Measurements from ENCODE around the gene FANCC. TPM values are rescaled to one million over a fixed set of nuclear protein-coding genes. Genes with fewer than 3 reads are reported as not detected.

Gene FANCC
- total RNA-seq, 1 experiment from 2014 or later: 19.4 TPM

GRCh38 chr9:95197692-95198271 is 119.7 kb downstream of the FANCC start:
- DNase-seq (ENCODE audit: low read depth, low spot score) (no peak), ATAC-seq (peak; percentile 47; the same call in 1 of the 2 replicates)
- no peak for TF ChIP-seq FOSL1 (IDR thresholded peaks at IDR 0.05; ENCODE audit: low read depth)
- TF ChIP-seq REST (IDR thresholded peaks at IDR 0.05; ENCODE audit: low read depth): no peak
- TF ChIP-seq EZH2 (IDR thresholded peaks at IDR 0.05): no peak
- no peak for TF ChIP-seq MAX (IDR thresholded peaks at IDR 0.05)
- Histone ChIP-seq H3K4me1 (ENCODE audit: control insufficient read depth in 1 of 2, insufficient read depth in 2 of 2, low read length in 2 of 2) (peaks cover 8 to 15% of the 10 kb centered on the region in 2 experiments), H3K36me3 (ENCODE audit: control insufficient read depth in 1 of 2, insufficient read depth in 2 of 2, low read length in 2 of 2) (no peaks in the 10 kb centered on the region), H3K9ac (ENCODE audit: low read length) (no peak overlapping the region), H3K9me3 (ENCODE audit: control insufficient read depth in 1 of 2, insufficient read depth in 1 of 2, low read depth in 1 of 2, low read length in 2 of 2) (no peaks in the 10 kb centered on the region), H3K27ac (ENCODE audit: low read depth, low read length) (no peak overlapping the region; the same call in 1 of the 2 replicates), H3K9me2 (ENCODE audit: insufficient read depth) (peaks cover 3% of the 10 kb centered on the region; the same call in 1 of the 2 replicates), H3K4me2 (ENCODE audit: low read length) (peak overlapping the region; percentile 26; the same call in 1 of the 2 replicates), H3K79me2 (ENCODE audit: insufficient read depth, low read length) (no peaks in the 10 kb centered on the region), H4K20me1 (ENCODE audit: insufficient read depth) (no peaks in the 10 kb centered on the region), H3K27me3 (ENCODE audit: insufficient read depth, low read length) (no peaks in the 10 kb centered on the region), H2AFZ (ENCODE audit: low read depth, low read length, poor library complexity, severe bottlenecking) (no peak overlapping the region), H3K4me3 (replicated peaks in 1 of 2; ENCODE audit: low read depth in 1 of 2, low read length in 2 of 2) (no peak overlapping the region)
- BruUV-seq (replicated peaks): no TSS peak
- POLR2A ChIA-PET: no interaction called here
- CTCF ChIA-PET: no interaction called here
- RAD21 ChIA-PET (ENCODE audit: low non-redundant PET in 1 of 2, low total read pairs in 2 of 2, uncharacterized antibody in 2 of 2, unreplicated experiment in 2 of 2): no interaction called here
- intact Hi-C loops (cut with micrococcal nuclease): no loop called here

GRCh38 chr9:95193480-95193879 is 124.0 kb downstream of the FANCC start:
- H3K9ac ChIP-seq (ENCODE audit: low read length): no peak overlapping the region
- H3K79me2 ChIP-seq (ENCODE audit: insufficient read depth, low read length): no peaks in the 10 kb centered on the region
- ChIA-PET POLR2A (no interaction called here), RAD21 (ENCODE audit: low non-redundant PET in 1 of 2, low total read pairs in 2 of 2, uncharacterized antibody in 2 of 2, unreplicated experiment in 2 of 2) (no interaction called here), CTCF (interaction anchor here (1.4 kb wide), 1 partner anchor 8 kb away, joined by 4 read pairs; no protein-coding TSS in a partner anchor)
- H3K36me3 ChIP-seq (ENCODE audit: control insufficient read depth in 1 of 2, insufficient read depth in 2 of 2, low read length in 2 of 2): no peaks in the 10 kb centered on the region
- H3K9me3 ChIP-seq (ENCODE audit: control insufficient read depth in 1 of 2, insufficient read depth in 1 of 2, low read depth in 1 of 2, low read length in 2 of 2): no peaks in the 10 kb centered on the region
- H4K20me1 ChIP-seq (ENCODE audit: insufficient read depth): no peaks in the 10 kb centered on the region
- H3K4me1 ChIP-seq (ENCODE audit: control insufficient read depth in 1 of 2, insufficient read depth in 2 of 2, low read length in 2 of 2): peaks cover 7 to 11% of the 10 kb centered on the region in 2 experiments
- H3K27ac ChIP-seq (ENCODE audit: low read depth, low read length): no peak overlapping the region
- no peak overlapping the region for H3K4me3 ChIP-seq (replicated peaks in 1 of 2; ENCODE audit: low read depth in 1 of 2, low read length in 2 of 2)
- ATAC-seq (no peak), DNase-seq (ENCODE audit: low read depth, low spot score) (no peak)
- peaks cover 3% of the 10 kb centered on the region; the same call in 1 of the 2 replicates for H3K9me2 ChIP-seq (ENCODE audit: insufficient read depth)
- intact Hi-C loops (cut with micrococcal nuclease): no loop called here
- H3K27me3 ChIP-seq (ENCODE audit: insufficient read depth, low read length): no peaks in the 10 kb centered on the region
- no peak overlapping the region for H2AFZ ChIP-seq (ENCODE audit: low read depth, low read length, poor library complexity, severe bottlenecking)
- BruUV-seq (replicated peaks): no TSS peak
- TF ChIP-seq EGR1 (IDR thresholded peaks at IDR 0.05; ENCODE audit: low read depth) (no peak), ZNF274 (IDR thresholded peaks at IDR 0.05; ENCODE audit: low read depth, low read length) (no peak), EZH2phosphoT487 (IDR thresholded peaks at IDR 0.05; ENCODE audit: borderline replicate concordance) (no peak)
- H3K4me2 ChIP-seq (ENCODE audit: low read length): no peak overlapping the region
